Colonic mucosa (tissue), 4 donors: Measurements from ENCODE around the gene ZNF560. TPM values are rescaled to one million over a fixed set of nuclear protein-coding genes. Genes with fewer than 3 reads are reported as not detected.

Experiments used
- DNase-seq: peaks from one replicate; pipeline ENCODE4 v3.0.0-alpha.2; 2020
- H3K27ac ChIP-seq: fragments of 200-600 bp; one replicate; pipeline ENCODE4 v1.8.0; 2021
- H3K27me3 ChIP-seq: fragments of 200-600 bp; one replicate; pipeline ENCODE4 v1.8.0; 2021
- H3K36me3 ChIP-seq: fragments of 200-600 bp; one replicate; pipeline ENCODE4 v1.8.0; 2021
- H3K4me1 ChIP-seq: fragments of 200-600 bp; one replicate; pipeline ENCODE4 v1.8.0; 2021; ENCODE audit warnings: mild to moderate bottlenecking
- H3K4me3 ChIP-seq: fragments of 200-600 bp; one replicate; pipeline ENCODE4 v1.8.0; 2021
- H3K9ac ChIP-seq, 2 donors: one replicate each; pipeline ENCODE4 v1.7.0; 2013; ENCODE audit warnings: control low read depth in 2 of 2, low read depth in 2 of 2, low read length in 2 of 2
- H3K9me3 ChIP-seq: fragments of 200-600 bp; one replicate; pipeline ENCODE4 v1.8.0; 2021
- intact Hi-C: fragments of 100-400 bp; cut with DNase I; formaldehyde crosslinking; loops from one replicate; pipeline ENCODE4 v1.14.1; 2022
- total RNA-seq, 2 donors: library from RNA; stranded (reverse); fragmentation: NEBNext Ultra II Directional in 1 of 2; extraction: Animal tissue kit (Norgen Biotek cat#: 25700) in 1 of 2; gene quantifications; one replicate each; pipeline ENCODE4 v1.2.1, GENCODE V29; 2021
- TF ChIP-seq, protein P1 (sequence below): fragments of 200-600 bp; IDR thresholded peaks from one replicate; pipeline ENCODE4 v1.8.0; 2022; ENCODE audit warnings: antibody characterized with exemption, mild to moderate bottlenecking
- donor health status: healthy.
- donor health status: DM: no; HTN: no; CAD: no.
- donor health status: DM: no; HTN: no; CAD: no.

The ZNF560 gene
- total RNA-seq, 2 donors from 2014 or later: not detected

DNA sequence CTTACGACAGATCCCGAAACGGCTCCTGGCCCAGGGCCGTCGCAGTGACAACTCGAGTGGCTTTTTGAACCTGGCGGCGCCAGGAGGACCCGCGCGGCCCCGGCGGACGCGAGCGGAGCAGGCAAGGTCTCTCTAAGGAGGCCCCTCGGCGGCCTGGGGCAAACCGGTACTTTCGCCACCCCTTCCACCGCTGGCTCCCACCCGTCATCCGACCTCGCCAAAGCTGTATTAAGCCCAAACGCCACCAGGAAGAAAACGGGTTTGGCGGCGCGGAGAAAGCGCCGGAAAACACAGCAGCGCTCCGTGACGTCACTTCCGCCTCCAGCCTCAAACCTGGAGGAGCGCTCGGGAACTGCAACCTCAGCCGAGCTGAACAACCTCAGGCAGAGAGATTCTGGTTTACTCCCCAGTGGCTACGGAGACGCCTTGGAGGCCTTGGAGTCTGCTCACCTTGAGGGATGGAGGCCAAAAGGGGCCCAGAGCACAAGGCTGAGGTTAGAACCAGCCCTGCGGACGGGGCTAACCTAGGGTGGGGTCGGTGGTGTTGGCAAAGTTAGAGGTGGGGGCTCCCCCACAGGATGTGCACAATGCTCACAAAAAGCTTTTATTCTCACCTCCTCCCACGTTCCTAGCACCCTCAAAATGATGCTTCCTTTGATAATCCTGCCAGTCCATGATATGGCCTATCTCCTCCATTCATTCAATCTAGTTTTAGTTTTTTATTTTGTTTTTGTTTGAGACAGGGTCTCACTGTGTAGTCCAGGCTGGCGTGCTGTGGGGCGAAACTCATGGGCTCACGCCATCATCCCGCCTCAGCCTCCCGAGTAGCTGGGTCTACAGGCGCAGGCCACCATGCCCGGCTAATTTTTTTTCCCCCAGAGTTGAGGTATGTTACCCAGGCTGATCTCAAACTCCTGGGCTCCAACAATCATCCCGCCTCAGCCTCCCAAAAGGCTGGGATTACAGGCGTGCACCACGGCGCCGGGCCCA, 62.8 kb downstream of the ZNF560 start, which contains the start of gene ZNF266:
ZNF266 (minus strand) TSS at position 295 of the 990 bp plus-strand sequence. CDS start 15,484 bp downstream, outside the sequence.
- no peaks in the 10 kb centered on the region for H3K9me3 ChIP-seq
- no peaks in the 10 kb centered on the region for H3K27me3 ChIP-seq
- peak within 1 kb of the TSS; percentile 67 for H3K4me3 ChIP-seq
- peak within 1 kb of the TSS; percentile 65 for H3K27ac ChIP-seq
- no peaks in the 10 kb centered on the region for H3K36me3 ChIP-seq
- no peaks in the 10 kb centered on the region for H3K4me1 ChIP-seq
- TF ChIP-seq, protein P1, sequence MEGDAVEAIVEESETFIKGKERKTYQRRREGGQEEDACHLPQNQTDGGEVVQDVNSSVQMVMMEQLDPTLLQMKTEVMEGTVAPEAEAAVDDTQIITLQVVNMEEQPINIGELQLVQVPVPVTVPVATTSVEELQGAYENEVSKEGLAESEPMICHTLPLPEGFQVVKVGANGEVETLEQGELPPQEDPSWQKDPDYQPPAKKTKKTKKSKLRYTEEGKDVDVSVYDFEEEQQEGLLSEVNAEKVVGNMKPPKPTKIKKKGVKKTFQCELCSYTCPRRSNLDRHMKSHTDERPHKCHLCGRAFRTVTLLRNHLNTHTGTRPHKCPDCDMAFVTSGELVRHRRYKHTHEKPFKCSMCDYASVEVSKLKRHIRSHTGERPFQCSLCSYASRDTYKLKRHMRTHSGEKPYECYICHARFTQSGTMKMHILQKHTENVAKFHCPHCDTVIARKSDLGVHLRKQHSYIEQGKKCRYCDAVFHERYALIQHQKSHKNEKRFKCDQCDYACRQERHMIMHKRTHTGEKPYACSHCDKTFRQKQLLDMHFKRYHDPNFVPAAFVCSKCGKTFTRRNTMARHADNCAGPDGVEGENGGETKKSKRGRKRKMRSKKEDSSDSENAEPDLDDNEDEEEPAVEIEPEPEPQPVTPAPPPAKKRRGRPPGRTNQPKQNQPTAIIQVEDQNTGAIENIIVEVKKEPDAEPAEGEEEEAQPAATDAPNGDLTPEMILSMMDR: peak; percentile 70
- H3K9ac ChIP-seq: peak within 1 kb of the TSS; percentile 76 to 81
- DNase-seq: peak; percentile 91
- intact Hi-C loops: loop anchor here (10.0 kb wide), 1 partner anchor 111 kb away; the partner anchor contains the start of gene ZNF559

DNA sequence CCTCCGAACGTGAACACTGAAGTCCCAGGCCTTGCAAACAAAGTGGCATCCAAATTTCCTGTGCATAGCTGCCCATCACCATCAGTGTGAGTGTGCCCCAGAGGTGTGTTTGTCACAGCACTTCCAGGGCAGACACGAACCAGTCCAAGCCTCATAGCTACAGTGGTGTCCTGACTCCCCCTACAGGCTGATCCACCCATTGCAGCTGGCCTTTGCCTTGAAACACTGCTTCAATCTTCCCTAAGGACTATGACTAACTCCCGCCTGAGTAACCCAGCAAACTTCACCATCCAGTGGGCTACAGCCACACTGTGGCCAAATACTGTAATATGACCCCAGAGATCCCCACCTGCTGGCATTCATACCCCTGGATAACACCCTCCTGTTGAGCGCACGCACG, 66.9 kb downstream of the ZNF560 start:
- DNase-seq: peak; percentile 27
- peaks cover 3% of the 10 kb centered on the region for H3K36me3 ChIP-seq
- TF ChIP-seq, protein P1: peak; percentile 15
- H3K9me3 ChIP-seq: no peaks in the 10 kb centered on the region
- no peak overlapping the region for H3K4me3 ChIP-seq
- H3K4me1 ChIP-seq: no peaks in the 10 kb centered on the region
- H3K27ac ChIP-seq: no peak overlapping the region
- H3K9ac ChIP-seq: no peak overlapping the region
- intact Hi-C loops: loop anchor here (10.0 kb wide), 1 partner anchor 107 kb away; the partner anchor contains the start of gene ZNF559
- no peaks in the 10 kb centered on the region for H3K27me3 ChIP-seq

DNA sequence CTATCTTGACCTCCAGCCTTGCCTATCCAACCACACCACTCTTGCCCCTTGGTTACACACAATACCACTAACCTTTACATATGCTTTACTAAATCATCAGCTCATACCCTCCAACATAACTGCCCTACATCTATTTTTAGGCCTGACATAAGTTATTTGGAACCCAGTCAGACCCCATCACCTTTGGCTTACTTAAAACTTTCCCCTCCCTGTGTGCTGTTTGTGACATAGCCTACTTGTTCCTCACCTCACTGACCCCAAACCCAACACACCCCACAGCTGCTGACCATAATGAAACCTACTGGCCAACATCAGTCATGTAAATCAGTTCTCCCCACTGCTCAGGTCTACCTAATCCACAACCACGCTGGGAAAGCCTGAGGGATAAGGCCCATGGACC, 68.0 kb downstream of the ZNF560 start:
- H3K27me3 ChIP-seq: no peaks in the 10 kb centered on the region
- intact Hi-C loops: loop anchor here (10.0 kb wide), 1 partner anchor 106 kb away; the partner anchor contains the start of gene ZNF559
- H3K4me3 ChIP-seq: no peak overlapping the region
- TF ChIP-seq, protein P1: no peak
- no peak overlapping the region for H3K27ac ChIP-seq
- no peaks in the 10 kb centered on the region for H3K9me3 ChIP-seq
- no peak overlapping the region for H3K9ac ChIP-seq
- no peak for DNase-seq
- H3K4me1 ChIP-seq: no peaks in the 10 kb centered on the region
- H3K36me3 ChIP-seq: peaks cover 3% of the 10 kb centered on the region

DNA sequence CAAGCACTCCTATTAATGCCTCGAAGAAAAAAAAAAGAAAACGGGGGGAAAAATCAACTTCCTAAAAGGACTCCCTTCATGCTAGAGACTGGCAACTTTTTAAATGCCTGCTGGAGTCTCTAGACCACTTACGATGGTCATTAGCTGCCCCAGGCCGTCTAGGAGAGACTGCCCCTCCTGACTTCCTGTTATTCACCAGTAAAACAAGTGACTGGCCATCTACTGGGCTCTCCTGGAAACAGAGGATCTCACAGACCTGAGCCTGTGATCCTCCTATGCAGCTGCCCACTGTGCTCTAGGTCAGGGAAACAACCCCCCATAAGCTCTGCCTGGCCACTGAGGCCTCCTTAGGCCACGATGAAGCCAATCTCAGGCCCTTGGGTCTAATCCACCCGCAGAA, 70.5 kb downstream of the ZNF560 start:
- Histone ChIP-seq H3K36me3 (peaks cover 3% of the 10 kb centered on the region), H3K27me3 (no peaks in the 10 kb centered on the region), H3K27ac (no peak overlapping the region), H3K9me3 (no peaks in the 10 kb centered on the region), H3K4me1 (no peaks in the 10 kb centered on the region), H3K4me3 (no peak overlapping the region), H3K9ac (no peak overlapping the region)
- DNase-seq: no peak
- intact Hi-C loops: no loop called here
- TF ChIP-seq, protein P1: no peak

Other genes starting within 250 kb of the ZNF560 start
- gene OR7E24, start 247.7 kb downstream of the ZNF560 start, total RNA-seq: not detected
- 1 to 10 TPM; 3.1 to 4.1 TPM for gene ZNF699, start 188.8 kb downstream of the ZNF560 start, total RNA-seq
- 1 to 10 TPM; 7.7 to 7.8 TPM for gene ZNF559, start 174.4 kb downstream of the ZNF560 start, total RNA-seq
- gene ZNF177, start 135.6 kb downstream of the ZNF560 start, total RNA-seq: 1 to 10 TPM in 1 of 2 donors, under 1 TPM in 1; 0.88 to 1.2 TPM
- gene ZNF266, start 63.0 kb downstream of the ZNF560 start, total RNA-seq: 10 to 100 TPM; 12.5 to 17.1 TPM
- gene ZNF426, start 40.0 kb upstream of the ZNF560 start, total RNA-seq: 10 to 100 TPM in 1 of 2 donors, 1 to 10 TPM in 1; 7.5 to 11.5 TPM
- 10 to 100 TPM; 18.3 to 24.3 TPM for gene ZNF121, start 85.9 kb upstream of the ZNF560 start, total RNA-seq
- 10 to 100 TPM; 29.7 to 32.2 TPM for gene ZNF561, start 122.6 kb upstream of the ZNF560 start, total RNA-seq
- 10 to 100 TPM; 34.7 to 37.2 TPM for gene ZNF562, start 176.5 kb upstream of the ZNF560 start, total RNA-seq